ENCODE measurements around the gene YIF1A.
A peak's percentile ranks its signal among the peaks of the same experiment; 100 is the strongest.

Gene YIF1A

GRCh38 chr11:66291706-66292542 lies 3.0 kb upstream of the YIF1A start, which contains the start of gene TMEM151A:
Gene TMEM151A (plus strand): TSS chr11:66291894. CDS start chr11:66292014, 120 bp downstream.
- Histone ChIP-seq H4K20me1 (ENCODE audit: insufficient read depth, low read length) (no peaks in the 10 kb centered on the region), H3K4me2 (ENCODE audit: low read length) (no peak within 1 kb of the TSS), H3K4me1 (ENCODE audit: low read length) (peaks cover 15% of the 10 kb centered on the region), H3K9me3 (ENCODE audit: insufficient read depth, low read length) (no peaks in the 10 kb centered on the region), H2AFZ (ENCODE audit: low read depth, low read length) (no peak within 1 kb of the TSS), H3K27ac (ENCODE audit: low read length) (no peak within 1 kb of the TSS), H3K9ac (ENCODE audit: low read length) (no peak within 1 kb of the TSS), H3K36me3 (replicated peaks; ENCODE audit: low read depth, low read length) (no peaks in the 10 kb centered on the region), H3K4me3 (ENCODE audit: low read length) (no peak within 1 kb of the TSS), H3K79me2 (ENCODE audit: low read length) (peaks cover 21% of the 10 kb centered on the region), H3K27me3 (ENCODE audit: low read depth, low read length) (no peaks in the 10 kb centered on the region)
- TF ChIP-seq CTCF (IDR thresholded peaks at IDR 0.05; ENCODE audit: low read depth, low read length) (no peak), EZH2phosphoT487 (IDR thresholded peaks at IDR 0.05; ENCODE audit: low read depth) (no peak)

GRCh38 chr11:66291303-66291705 lies 2.4 kb upstream of the YIF1A start:
- Histone ChIP-seq H3K9ac (ENCODE audit: low read length) (no peak overlapping the region), H2AFZ (ENCODE audit: low read depth, low read length) (no peak overlapping the region), H4K20me1 (ENCODE audit: insufficient read depth, low read length) (no peaks in the 10 kb centered on the region), H3K36me3 (replicated peaks; ENCODE audit: low read depth, low read length) (no peaks in the 10 kb centered on the region), H3K27me3 (ENCODE audit: low read depth, low read length) (no peaks in the 10 kb centered on the region), H3K4me2 (ENCODE audit: low read length) (no peak overlapping the region), H3K79me2 (ENCODE audit: low read length) (peaks cover 21% of the 10 kb centered on the region), H3K9me3 (ENCODE audit: insufficient read depth, low read length) (no peaks in the 10 kb centered on the region), H3K27ac (ENCODE audit: low read length) (no peak overlapping the region), H3K4me3 (ENCODE audit: low read length) (no peak overlapping the region), H3K4me1 (ENCODE audit: low read length) (peaks cover 15% of the 10 kb centered on the region)
- TF ChIP-seq EZH2phosphoT487 (IDR thresholded peaks at IDR 0.05; ENCODE audit: low read depth) (no peak), CTCF (IDR thresholded peaks at IDR 0.05; ENCODE audit: low read depth, low read length) (no peak)

- no peak for TF ChIP-seq CTCF (IDR thresholded peaks at IDR 0.05; ENCODE audit: low read depth, low read length)
- no peak for TF ChIP-seq EZH2phosphoT487 (IDR thresholded peaks at IDR 0.05; ENCODE audit: low read depth)
- Histone ChIP-seq H3K4me3 (ENCODE audit: low read length) (peak overlapping the region; percentile 89), H4K20me1 (ENCODE audit: insufficient read depth, low read length) (no peaks in the 10 kb centered on the region), H3K27ac (ENCODE audit: low read length) (no peak overlapping the region), H3K79me2 (ENCODE audit: low read length) (peaks cover 21% of the 10 kb centered on the region), H3K4me2 (ENCODE audit: low read length) (peak overlapping the region; percentile 98), H3K9me3 (ENCODE audit: insufficient read depth, low read length) (no peaks in the 10 kb centered on the region), H2AFZ (ENCODE audit: low read depth, low read length) (no peak overlapping the region), H3K36me3 (replicated peaks; ENCODE audit: low read depth, low read length) (peaks cover 7% of the 10 kb centered on the region), H3K27me3 (ENCODE audit: low read depth, low read length) (no peaks in the 10 kb centered on the region), H3K4me1 (ENCODE audit: low read length) (peaks cover 17% of the 10 kb centered on the region), H3K9ac (ENCODE audit: low read length) (peak overlapping the region; percentile 94; the same call in 1 of the 2 replicates)
Observed at GRCh38 chr11:66290330-66290621, 1.3 kb upstream of the YIF1A start.

- Histone ChIP-seq H3K79me2 (ENCODE audit: low read length) (peaks cover 21% of the 10 kb centered on the region), H3K4me3 (ENCODE audit: low read length) (peak overlapping the region; percentile 89), H3K9me3 (ENCODE audit: insufficient read depth, low read length) (no peaks in the 10 kb centered on the region), H3K27ac (ENCODE audit: low read length) (peak overlapping the region; percentile 68), H4K20me1 (ENCODE audit: insufficient read depth, low read length) (no peaks in the 10 kb centered on the region), H3K27me3 (ENCODE audit: low read depth, low read length) (no peaks in the 10 kb centered on the region), H3K4me2 (ENCODE audit: low read length) (peak overlapping the region; percentile 98), H3K4me1 (ENCODE audit: low read length) (peaks cover 22% of the 10 kb centered on the region), H3K36me3 (replicated peaks; ENCODE audit: low read depth, low read length) (peaks cover 10% of the 10 kb centered on the region), H2AFZ (ENCODE audit: low read depth, low read length) (no peak overlapping the region), H3K9ac (ENCODE audit: low read length) (peak overlapping the region; percentile 94)
- TF ChIP-seq CTCF (IDR thresholded peaks at IDR 0.05; ENCODE audit: low read depth, low read length) (no peak), EZH2phosphoT487 (IDR thresholded peaks at IDR 0.05; ENCODE audit: low read depth) (no peak)
Observed at GRCh38 chr11:66289548-66290329, 796 bp upstream of the YIF1A start.

Data from OCI-LY3 (cell line).